Measurements from ENCODE around the gene TPH1.

DNA sequence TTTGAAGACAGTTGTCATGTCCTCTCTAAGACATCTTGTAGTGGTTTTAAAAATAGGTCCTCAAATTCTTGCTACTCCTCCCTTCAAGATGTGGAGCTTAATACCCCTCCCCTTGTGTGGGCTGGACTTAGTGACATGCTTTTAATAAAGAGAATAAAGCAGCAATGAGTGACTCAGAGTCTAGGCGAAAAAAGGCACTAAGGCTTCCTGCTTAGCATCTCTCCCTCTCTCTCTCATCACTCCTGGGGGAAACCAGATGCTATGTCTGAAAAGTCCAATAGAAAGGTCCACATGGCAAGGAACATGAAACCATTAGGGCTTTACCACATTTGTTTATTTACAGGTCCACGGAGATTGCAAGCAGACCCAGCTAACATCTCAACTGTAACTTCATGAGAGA lies 44.9 kb downstream of the TPH1 start:
- no peak for TF ChIP-seq CTCF (IDR thresholded peaks at IDR 0.05)
- TF ChIP-seq POLR2A (IDR thresholded peaks at IDR 0.05): no peak
